HG02973 (cell line): ENCODE measurements around the gene NPAS4.

Source experiments
- ATAC-seq: cut with Tn5 transposase; IDR thresholded peaks from one replicate; pipeline ENCODE4 v1.9.1; 2021; ENCODE audit warnings: moderate library complexity; ENCODE audit not compliant: unreplicated experiment

Gene NPAS4

DNA sequence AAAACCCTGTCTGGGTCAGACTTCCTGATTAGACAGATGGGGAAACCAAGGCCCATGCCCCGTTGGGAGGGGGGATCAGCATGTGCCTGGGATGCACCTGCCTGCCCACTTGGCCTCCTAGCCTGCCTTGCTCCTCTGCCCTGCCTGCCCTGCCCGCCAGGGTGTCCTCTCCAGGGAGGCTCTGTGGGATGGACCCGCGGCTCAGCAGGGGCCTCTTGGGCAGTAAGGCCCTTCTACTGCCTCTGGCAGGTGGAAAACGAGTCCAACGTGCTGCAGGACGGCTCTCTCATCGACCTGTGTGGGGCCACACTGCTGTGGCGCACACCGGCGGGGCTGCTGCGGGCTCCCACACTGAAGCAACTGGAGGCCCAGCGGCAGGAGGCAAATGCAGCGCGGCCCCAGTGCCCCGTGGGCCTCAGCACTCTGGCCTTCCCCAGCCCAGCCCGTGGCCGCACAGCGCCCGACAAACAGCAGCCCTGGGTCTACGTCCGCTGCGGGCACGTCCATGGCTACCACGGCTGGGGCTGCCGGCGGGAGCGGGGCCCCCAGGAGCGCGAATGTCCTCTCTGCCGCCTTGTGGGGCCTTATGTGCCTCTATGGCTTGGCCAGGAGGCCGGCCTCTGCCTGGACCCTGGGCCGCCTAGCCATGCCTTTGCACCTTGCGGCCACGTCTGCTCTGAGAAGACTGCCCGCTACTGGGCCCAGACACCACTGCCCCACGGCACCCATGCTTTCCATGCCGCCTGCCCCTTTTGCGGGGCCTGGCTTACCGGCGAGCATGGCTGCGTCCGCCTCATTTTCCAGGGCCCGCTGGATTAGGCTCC, 54.7 kb downstream of the NPAS4 start:
- no peak for ATAC-seq
